NCI-H187 treated with DMSO at 0.1 percent for 48 hours (cell line): Measurements from ENCODE around the gene CTPS2.

Source experiments
- DNase-seq: peaks from one replicate; lab custom pipeline; 2025; lab: John Stamatoyannopoulos, UW

Gene CTPS2

GRCh38 chrX:16559206-16559619, 153.3 kb downstream of the CTPS2 start:
- no peak for DNase-seq

- no peak for DNase-seq
These were observed 154.0 kb downstream of the CTPS2 start for GRCh38 chrX:16558489-16558888.

- no peak for DNase-seq
These were observed 159.9 kb downstream of the CTPS2 start for GRCh38 chrX:16552546-16552945.

- no peak for DNase-seq
These were observed 164.8 kb downstream of the CTPS2 start for GRCh38 chrX:16547644-16548043.

- DNase-seq: no peak
These were observed 167.5 kb downstream of the CTPS2 start for GRCh38 chrX:16544969-16545368.
